Lower lobe of right lung (tissue), 2 donors: ENCODE results near the gene WDR43. TPM values are rescaled to one million over a fixed set of nuclear protein-coding genes. Genes with fewer than 3 reads are reported as not detected.

Experiments used
- ATAC-seq, 2 donors: fragments of 200-7000 bp; cut with Tn5 transposase; one replicate each; pipeline ENCODE4 v1.9.1; 2020 to 2022; ENCODE audit warnings: mild to moderate bottlenecking in 2 of 2, moderate library complexity in 2 of 2
- DNase-seq: peaks from one replicate; pipeline ENCODE4 v3.0.0-alpha.2; 2020
- H3K27ac ChIP-seq: fragments of 200-600 bp; one replicate; pipeline ENCODE4 v1.8.0; 2022
- H3K27me3 ChIP-seq: fragments of 200-600 bp; one replicate; pipeline ENCODE4 v1.8.0; 2022; ENCODE audit warnings: low read depth
- H3K36me3 ChIP-seq: fragments of 200-600 bp; one replicate; pipeline ENCODE4 v1.8.0; 2022; ENCODE audit warnings: mild to moderate bottlenecking
- H3K4me1 ChIP-seq: fragments of 200-600 bp; one replicate; pipeline ENCODE4 v1.8.0; 2022
- H3K4me3 ChIP-seq: fragments of 200-600 bp; one replicate; pipeline ENCODE4 v1.8.0; 2022; ENCODE audit warnings: mild to moderate bottlenecking
- H3K9me3 ChIP-seq: fragments of 200-600 bp; one replicate; pipeline ENCODE4 v1.8.0; 2022
- intact Hi-C: fragments of 100-400 bp; cut with DNase I; formaldehyde crosslinking; loops from one replicate; pipeline ENCODE4 v1.11.0; 2022
- total RNA-seq: library from RNA; stranded (reverse); fragmentation: NEBNext Ultra II Directional; extraction: Animal tissue kit (Norgen Biotek cat#: 25700); gene quantifications from one replicate; pipeline ENCODE4 v1.2.1, GENCODE V29; 2021
- TF ChIP-seq, protein P1 (sequence below): fragments of 200-600 bp; IDR thresholded peaks from one replicate; pipeline ENCODE4 v1.8.0; 2022; ENCODE audit warnings: antibody characterized with exemption, mild to moderate bottlenecking
- donor health status: DM: no; HTN: yes; CAD: no; lungs with severe emphysema.

Gene WDR43
- total RNA-seq, 1 donor from 2014 or later = 27.9 TPM

DNA sequence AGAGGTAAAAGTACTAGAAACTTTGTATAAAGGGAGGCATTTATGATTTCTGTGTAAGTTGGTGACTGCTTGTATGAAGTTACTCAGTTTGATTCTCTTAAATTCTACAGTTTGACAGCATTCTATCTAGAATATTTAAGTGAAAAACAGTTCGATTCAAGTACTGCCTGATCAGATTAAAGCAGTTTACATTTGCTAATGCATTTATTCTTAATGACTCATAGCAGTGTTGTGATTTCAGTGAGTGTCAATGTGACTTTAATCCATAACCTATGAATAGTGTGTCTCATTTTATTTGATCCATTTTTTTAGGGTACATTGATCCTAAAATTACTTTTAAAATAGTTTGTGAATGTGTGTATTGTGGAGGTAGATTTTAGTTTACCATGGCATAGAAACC is 35.7 kb downstream of the WDR43 start:
- no peak overlapping the region for H3K27ac ChIP-seq
- ATAC-seq (no peak), DNase-seq (no peak)
- H3K9me3 ChIP-seq = no peaks in the 10 kb centered on the region
- H3K4me1 ChIP-seq = no peaks in the 10 kb centered on the region
- intact Hi-C loops = no loop called here
- TF ChIP-seq, protein P1, sequence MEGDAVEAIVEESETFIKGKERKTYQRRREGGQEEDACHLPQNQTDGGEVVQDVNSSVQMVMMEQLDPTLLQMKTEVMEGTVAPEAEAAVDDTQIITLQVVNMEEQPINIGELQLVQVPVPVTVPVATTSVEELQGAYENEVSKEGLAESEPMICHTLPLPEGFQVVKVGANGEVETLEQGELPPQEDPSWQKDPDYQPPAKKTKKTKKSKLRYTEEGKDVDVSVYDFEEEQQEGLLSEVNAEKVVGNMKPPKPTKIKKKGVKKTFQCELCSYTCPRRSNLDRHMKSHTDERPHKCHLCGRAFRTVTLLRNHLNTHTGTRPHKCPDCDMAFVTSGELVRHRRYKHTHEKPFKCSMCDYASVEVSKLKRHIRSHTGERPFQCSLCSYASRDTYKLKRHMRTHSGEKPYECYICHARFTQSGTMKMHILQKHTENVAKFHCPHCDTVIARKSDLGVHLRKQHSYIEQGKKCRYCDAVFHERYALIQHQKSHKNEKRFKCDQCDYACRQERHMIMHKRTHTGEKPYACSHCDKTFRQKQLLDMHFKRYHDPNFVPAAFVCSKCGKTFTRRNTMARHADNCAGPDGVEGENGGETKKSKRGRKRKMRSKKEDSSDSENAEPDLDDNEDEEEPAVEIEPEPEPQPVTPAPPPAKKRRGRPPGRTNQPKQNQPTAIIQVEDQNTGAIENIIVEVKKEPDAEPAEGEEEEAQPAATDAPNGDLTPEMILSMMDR = no peak
- peaks cover 100% of the 10 kb centered on the region for H3K36me3 ChIP-seq
- no peak overlapping the region for H3K4me3 ChIP-seq
- H3K27me3 ChIP-seq = no peaks in the 10 kb centered on the region

DNA sequence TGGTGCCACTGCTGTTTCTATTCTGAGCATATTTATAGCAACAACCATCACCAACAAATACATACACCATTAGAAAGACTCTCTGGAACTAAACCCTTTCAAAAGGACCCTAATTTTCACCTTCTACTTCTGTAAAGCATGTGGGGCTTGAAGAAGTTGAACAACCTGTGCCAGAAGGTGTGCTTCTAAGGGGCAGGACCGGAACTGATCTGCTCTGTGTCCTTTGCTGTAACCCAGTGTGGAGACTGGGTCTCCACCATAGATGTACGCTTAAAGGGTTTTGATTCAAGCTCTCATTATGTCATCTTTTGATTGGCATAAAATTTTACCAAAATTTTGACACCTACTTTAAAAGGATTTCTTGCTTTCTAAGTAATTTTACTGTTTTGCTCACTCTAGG is 40.3 kb downstream of the WDR43 start:
- ATAC-seq (no peak), DNase-seq (no peak)
- no peaks in the 10 kb centered on the region for H3K4me1 ChIP-seq
- H3K36me3 ChIP-seq = peaks cover 87% of the 10 kb centered on the region
- intact Hi-C loops = no loop called here
- no peak overlapping the region for H3K4me3 ChIP-seq
- no peaks in the 10 kb centered on the region for H3K9me3 ChIP-seq
- no peak overlapping the region for H3K27ac ChIP-seq
- H3K27me3 ChIP-seq = no peaks in the 10 kb centered on the region
- TF ChIP-seq, protein P1 = no peak

DNA sequence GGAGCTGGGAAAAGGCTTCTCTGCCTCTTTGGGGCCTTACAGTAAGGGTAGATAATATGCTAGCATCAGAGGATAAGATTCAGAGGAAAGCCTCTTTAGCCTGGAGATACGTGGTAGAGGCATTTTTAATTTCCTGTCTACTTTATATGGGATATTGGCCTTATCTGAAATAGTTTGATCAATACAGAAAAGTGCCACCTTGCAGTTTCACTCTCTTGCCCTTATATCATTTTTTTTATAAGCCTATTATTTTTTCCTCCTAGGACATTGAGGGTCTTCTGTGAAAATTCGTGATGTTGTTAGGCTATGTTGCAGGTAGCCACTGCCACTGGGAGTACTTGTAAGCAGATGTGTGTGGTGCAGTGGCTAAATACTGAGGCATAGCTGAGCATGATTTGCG is 46.5 kb downstream of the WDR43 start:
- TF ChIP-seq, protein P1 = no peak
- H3K4me1 ChIP-seq = no peaks in the 10 kb centered on the region
- H3K27ac ChIP-seq = no peak overlapping the region
- no peak overlapping the region for H3K4me3 ChIP-seq
- ATAC-seq = no peak
- H3K27me3 ChIP-seq = no peaks in the 10 kb centered on the region
- intact Hi-C loops = no loop called here
- no peaks in the 10 kb centered on the region for H3K9me3 ChIP-seq
- no peak for DNase-seq
- H3K36me3 ChIP-seq = peaks cover 81% of the 10 kb centered on the region

DNA sequence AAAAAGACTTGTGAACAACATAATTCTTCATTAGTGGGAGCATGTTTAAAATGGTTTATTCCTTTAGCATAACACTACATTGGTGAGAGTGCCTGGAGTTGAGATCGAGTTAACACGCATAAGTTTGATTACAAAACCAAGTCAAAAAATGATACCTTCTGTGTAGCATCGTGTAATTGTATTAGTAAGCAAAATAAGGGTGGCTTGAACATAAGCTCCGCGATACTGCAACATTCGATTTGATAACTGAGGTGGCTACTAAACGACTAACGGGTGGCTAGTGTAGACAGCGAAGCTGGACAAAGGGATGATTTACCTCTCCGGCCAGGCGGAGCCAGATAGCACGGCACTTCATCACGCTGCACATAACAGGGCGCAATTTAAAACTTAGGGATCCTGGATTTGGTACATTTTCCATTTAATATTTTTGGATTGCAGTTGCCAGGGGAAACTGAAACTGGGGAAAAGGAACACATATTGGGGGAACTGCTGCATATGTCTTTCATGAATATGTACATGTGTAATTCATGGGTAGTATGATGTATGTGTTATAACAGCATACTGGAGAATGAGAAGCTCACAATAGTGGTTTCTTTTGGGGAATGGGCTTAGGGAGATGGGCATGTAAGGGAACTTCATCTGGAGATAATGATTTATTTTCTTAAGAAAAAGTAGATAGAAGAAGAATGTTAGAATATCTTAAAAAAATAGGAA is 50.2 kb downstream of the WDR43 start:
- peaks cover 85% of the 10 kb centered on the region for H3K36me3 ChIP-seq
- no peak for ATAC-seq

DNA sequence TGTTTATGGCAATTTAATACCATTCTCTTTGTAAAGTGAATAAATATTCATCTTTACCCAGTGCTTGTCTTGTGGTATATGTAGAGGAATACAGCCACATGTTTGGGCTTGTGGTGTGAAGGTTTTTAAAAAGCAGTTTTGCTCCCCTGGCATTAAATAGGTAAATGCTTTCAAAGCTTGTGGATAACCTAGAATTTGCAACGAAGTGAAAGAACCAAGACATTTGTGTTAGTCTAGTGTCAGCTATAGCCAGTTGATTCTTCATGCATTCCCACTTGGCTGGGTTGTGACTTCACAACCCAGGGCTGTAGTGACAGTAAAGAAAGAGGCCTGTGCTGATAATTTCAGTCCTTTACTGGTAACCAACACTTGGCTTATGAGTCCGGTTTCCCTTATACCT is 53.7 kb downstream of the WDR43 start:
- intact Hi-C loops = no loop called here
- Histone ChIP-seq H3K36me3 (peaks cover 57% of the 10 kb centered on the region), H3K4me1 (peaks cover 22% of the 10 kb centered on the region), H3K27me3 (no peaks in the 10 kb centered on the region), H3K9me3 (no peaks in the 10 kb centered on the region), H3K4me3 (no peak overlapping the region), H3K27ac (no peak overlapping the region)
- no peak for ATAC-seq
- TF ChIP-seq, protein P1 = no peak
- DNase-seq = no peak

More for the DNA sequence above, 50.2 kb downstream of the WDR43 start:
- no peak for DNase-seq
- TF ChIP-seq, protein P1 = no peak
- Histone ChIP-seq H3K4me3 (no peak overlapping the region), H3K27ac (no peak overlapping the region), H3K27me3 (no peaks in the 10 kb centered on the region), H3K9me3 (no peaks in the 10 kb centered on the region), H3K4me1 (no peaks in the 10 kb centered on the region)
- intact Hi-C loops = no loop called here
